Mammary epithelial cell (primary cell): Measurements from ENCODE around the gene MC3R.

Experiments
- CTCF ChIP-seq, 2 donors: IDR thresholded peaks in 1 of 2; conservative IDR thresholded peaks in 1 of 2; 2 replicates each; pipeline ENCODE4 v1.5.1; 2011 to 2012; ENCODE audit warnings: inconsistent platforms in 2 of 2, low read length in 2 of 2, mild to moderate bottlenecking in 2 of 2, control low read depth in 1 of 2, low read depth in 1 of 2; ENCODE audit not compliant: insufficient read depth in 1 of 2; ENCODE audit errors: extremely low read depth in 1 of 2
- EZH2 ChIP-seq: IDR thresholded peaks from 2 replicates; pipeline ENCODE4 v1.6.1; 2012; ENCODE audit warnings: low read length, inconsistent platforms, borderline replicate concordance

GRCh38 chr20:56273491-56273890 lies 25.0 kb downstream of the MC3R start:
- no peak for TF ChIP-seq CTCF (conservative IDR thresholded peaks at IDR 0.05 in 1 of 2, IDR thresholded peaks at IDR 0.05 in 1 of 2; ENCODE audit: extremely low read depth in 1 of 2, insufficient read depth in 1 of 2, low read depth in 1 of 2, low read length in 2 of 2)
- TF ChIP-seq EZH2, result no peak
